ENCODE measurements around the gene EFNA2. TPM values are rescaled to one million over a fixed set of nuclear protein-coding genes. Genes with fewer than 3 reads are reported as not detected.

The EFNA2 gene
- total RNA-seq, 1 donor from 2014 or later = not detected

DNA sequence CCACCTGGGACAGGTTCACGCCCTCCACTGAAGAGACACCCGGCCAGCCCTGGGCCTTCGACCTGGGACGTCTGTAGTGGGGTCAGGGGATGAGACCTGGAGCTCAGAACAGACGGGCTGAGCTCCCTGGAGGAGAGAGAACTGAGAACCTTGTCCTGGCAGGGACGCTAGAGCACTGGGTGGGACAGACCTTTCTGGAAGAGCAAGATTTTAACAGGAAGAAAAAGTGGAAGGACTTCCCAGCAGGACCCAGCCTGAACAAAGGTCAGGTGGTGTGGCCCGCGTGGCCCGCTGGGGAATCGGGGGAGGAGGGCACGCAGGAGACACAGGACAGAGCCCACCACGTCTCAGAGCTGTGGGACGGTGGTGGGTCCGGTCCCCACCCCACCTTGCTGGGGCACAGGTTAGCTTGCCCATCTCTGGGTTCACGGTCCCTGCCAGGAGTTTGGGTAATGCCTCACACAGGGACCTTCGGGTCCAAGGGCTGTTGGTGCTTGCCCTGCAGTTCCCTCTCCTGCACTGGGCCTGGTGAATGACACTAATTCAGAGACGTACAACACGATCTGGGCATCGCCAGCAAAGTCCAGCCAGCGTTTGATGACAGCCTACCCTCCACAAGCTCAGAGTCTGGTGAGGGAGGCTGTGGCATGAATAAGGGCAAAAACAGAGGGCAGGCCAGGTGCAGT is 1.2 kb upstream of the EFNA2 start:
- no peaks in the 10 kb centered on the region for H3K9me3 ChIP-seq
- no peak overlapping the region for H3K4me3 ChIP-seq
- H3K27ac ChIP-seq = no peak overlapping the region
- H3K36me3 ChIP-seq = no peaks in the 10 kb centered on the region
- TF ChIP-seq, protein P1, sequence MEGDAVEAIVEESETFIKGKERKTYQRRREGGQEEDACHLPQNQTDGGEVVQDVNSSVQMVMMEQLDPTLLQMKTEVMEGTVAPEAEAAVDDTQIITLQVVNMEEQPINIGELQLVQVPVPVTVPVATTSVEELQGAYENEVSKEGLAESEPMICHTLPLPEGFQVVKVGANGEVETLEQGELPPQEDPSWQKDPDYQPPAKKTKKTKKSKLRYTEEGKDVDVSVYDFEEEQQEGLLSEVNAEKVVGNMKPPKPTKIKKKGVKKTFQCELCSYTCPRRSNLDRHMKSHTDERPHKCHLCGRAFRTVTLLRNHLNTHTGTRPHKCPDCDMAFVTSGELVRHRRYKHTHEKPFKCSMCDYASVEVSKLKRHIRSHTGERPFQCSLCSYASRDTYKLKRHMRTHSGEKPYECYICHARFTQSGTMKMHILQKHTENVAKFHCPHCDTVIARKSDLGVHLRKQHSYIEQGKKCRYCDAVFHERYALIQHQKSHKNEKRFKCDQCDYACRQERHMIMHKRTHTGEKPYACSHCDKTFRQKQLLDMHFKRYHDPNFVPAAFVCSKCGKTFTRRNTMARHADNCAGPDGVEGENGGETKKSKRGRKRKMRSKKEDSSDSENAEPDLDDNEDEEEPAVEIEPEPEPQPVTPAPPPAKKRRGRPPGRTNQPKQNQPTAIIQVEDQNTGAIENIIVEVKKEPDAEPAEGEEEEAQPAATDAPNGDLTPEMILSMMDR (IDR thresholded peaks at IDR 0.05) = no peak
- peaks cover 52% of the 10 kb centered on the region for H3K27me3 ChIP-seq
- intact Hi-C loops (cut with DNase I) = no loop called here
- ATAC-seq (no peak), DNase-seq (no peak)
- no peaks in the 10 kb centered on the region for H3K4me1 ChIP-seq

- H3K9me3 ChIP-seq = no peaks in the 10 kb centered on the region
- no peaks in the 10 kb centered on the region for H3K36me3 ChIP-seq
- H3K4me1 ChIP-seq = no peaks in the 10 kb centered on the region
- H3K27ac ChIP-seq = no peak overlapping the region
- no peak for ATAC-seq
- no peak overlapping the region for H3K4me3 ChIP-seq
- intact Hi-C loops (cut with DNase I) = no loop called here
- peaks cover 60% of the 10 kb centered on the region for H3K27me3 ChIP-seq
- DNase-seq = no peak
- TF ChIP-seq, protein P1 (IDR thresholded peaks at IDR 0.05) = no peak
These were observed 515 bp upstream of the EFNA2 start for GRCh38 chr19:1284979-1285736.

GRCh38 chr19:1286487-1287353 is 1.0 kb downstream of the EFNA2 start:
- no peak overlapping the region for H3K27ac ChIP-seq
- peaks cover 75% of the 10 kb centered on the region for H3K27me3 ChIP-seq
- intact Hi-C loops (cut with DNase I) = no loop called here
- TF ChIP-seq, protein P1 (IDR thresholded peaks at IDR 0.05) = no peak
- DNase-seq (no peak), ATAC-seq (no peak)
- H3K36me3 ChIP-seq = no peaks in the 10 kb centered on the region
- no peaks in the 10 kb centered on the region for H3K4me1 ChIP-seq
- H3K4me3 ChIP-seq = no peak overlapping the region
- H3K9me3 ChIP-seq = no peaks in the 10 kb centered on the region

DNA sequence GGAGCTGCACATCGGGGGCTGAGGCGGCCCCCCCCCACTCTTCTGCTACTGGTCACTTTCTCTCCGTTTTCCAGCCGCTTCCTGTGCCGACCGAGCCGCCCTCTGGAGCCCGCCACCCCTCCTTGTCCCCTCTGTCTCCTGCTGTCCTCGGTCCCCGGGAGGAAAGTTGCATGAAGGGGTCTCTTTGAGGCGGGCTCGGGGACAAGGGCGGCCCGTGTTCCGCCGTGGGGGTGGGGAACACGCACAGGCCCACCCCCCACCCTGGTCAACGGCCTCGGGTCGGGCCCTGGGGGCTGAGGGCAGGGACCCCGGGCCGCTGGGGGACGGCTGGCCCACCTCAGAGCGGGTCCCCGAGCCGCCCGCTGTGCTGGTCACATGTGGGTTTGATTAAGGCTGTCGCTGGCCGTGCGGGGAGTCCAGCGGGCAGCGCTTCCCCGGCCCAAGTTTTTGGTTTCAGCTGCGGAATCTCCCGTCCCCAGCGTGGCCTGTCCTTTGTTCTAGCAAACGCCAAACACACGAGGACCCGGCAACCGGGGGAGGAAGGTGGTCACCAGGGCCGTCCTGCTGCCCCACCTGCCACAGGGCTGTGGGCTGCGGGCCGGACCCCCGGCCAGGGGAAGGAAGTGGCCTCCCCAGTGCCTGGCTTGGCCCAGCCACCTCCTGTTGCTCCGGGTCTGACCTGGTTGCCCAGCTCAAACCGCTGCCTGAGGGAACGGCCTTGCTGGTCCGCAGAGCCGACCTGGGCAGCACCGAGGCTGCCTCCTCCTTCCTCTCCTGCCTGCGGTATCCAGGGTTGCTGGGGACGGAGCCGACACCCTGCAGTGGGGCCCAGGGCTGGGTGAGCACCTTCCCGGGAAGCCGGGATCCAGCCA is 1.9 kb downstream of the EFNA2 start:
- intact Hi-C loops (cut with DNase I) = no loop called here
- Histone ChIP-seq H3K9me3 (no peaks in the 10 kb centered on the region), H3K36me3 (no peaks in the 10 kb centered on the region), H3K4me3 (no peak overlapping the region), H3K27ac (no peak overlapping the region), H3K27me3 (peaks cover 82% of the 10 kb centered on the region), H3K4me1 (no peaks in the 10 kb centered on the region)
- ATAC-seq (no peak), DNase-seq (no peak)
- TF ChIP-seq, protein P1 (IDR thresholded peaks at IDR 0.05) = no peak

DNA sequence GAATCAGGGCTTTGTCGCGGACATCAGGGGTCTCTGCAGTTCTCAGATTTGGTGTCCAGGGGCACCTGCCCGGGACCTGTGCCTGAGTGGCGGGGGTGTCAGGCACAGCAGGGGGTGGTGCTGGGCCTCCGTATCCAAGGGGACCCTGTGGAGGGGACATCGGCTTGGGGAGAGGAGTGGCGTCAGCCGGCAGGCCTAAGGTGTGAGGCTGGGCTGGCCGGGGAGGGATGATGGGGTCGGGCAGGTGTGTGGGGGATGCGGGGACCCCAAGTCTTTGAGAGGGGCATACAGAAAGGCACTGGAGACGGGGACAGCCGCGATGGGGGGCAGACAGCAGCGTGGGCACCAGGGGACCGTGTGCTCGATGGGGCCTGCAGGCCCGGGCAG is 2.5 kb downstream of the EFNA2 start:
- intact Hi-C loops (cut with DNase I) = no loop called here
- ATAC-seq = no peak

More for the DNA sequence above, 2.5 kb downstream of the EFNA2 start:
- Histone ChIP-seq H3K4me1 (no peaks in the 10 kb centered on the region), H3K27ac (no peak overlapping the region), H3K4me3 (no peak overlapping the region), H3K9me3 (no peaks in the 10 kb centered on the region), H3K27me3 (peaks cover 88% of the 10 kb centered on the region), H3K36me3 (no peaks in the 10 kb centered on the region)
- DNase-seq = no peak
- TF ChIP-seq, protein P1 (IDR thresholded peaks at IDR 0.05) = no peak

All from upper lobe of right lung (tissue), 1 donor.